ENCODE measurements around the gene FREM3. TPM values are rescaled to one million over a fixed set of nuclear protein-coding genes. Genes with fewer than 3 reads are reported as not detected.
A peak's percentile ranks its signal among the peaks of the same experiment; 100 is the strongest.

The FREM3 gene
- total RNA-seq, 1 experiment from 2014 or later: not detected

GRCh38 chr4:143642611-143643010, 57.9 kb downstream of the FREM3 start:
- Histone ChIP-seq H3K79me2 (ENCODE audit: low read length) (no peaks in the 10 kb centered on the region), H2AFZ (ENCODE audit: low read length) (no peak overlapping the region), H3K9me3 (ENCODE audit: low read length) (no peaks in the 10 kb centered on the region), H3K27me3 (ENCODE audit: low read length) (peaks cover 6% of the 10 kb centered on the region; the same call in 1 of the 2 replicates), H3K4me3 (ENCODE audit: low read length) (no peak overlapping the region), H3F3A (ENCODE audit: low read length, unreplicated experiment) (no peaks in the 10 kb centered on the region), H3K4me1 (ENCODE audit: insufficient read depth, low read length) (no peaks in the 10 kb centered on the region), H3K27ac (ENCODE audit: low read length) (no peak overlapping the region), H3K9me2 (replicated peaks; ENCODE audit: low read length) (no peaks in the 10 kb centered on the region), H3K4me2 (ENCODE audit: low read length) (no peak overlapping the region), H3K9ac (ENCODE audit: low read length) (no peak overlapping the region), H4K20me1 (ENCODE audit: low read length) (no peaks in the 10 kb centered on the region), H3K36me3 (ENCODE audit: low read depth, low read length) (no peaks in the 10 kb centered on the region)
- no peak for ATAC-seq
- ChIA-PET POLR2A (ENCODE audit: unreplicated experiment) (no interaction called here), CTCF (no interaction called here)
- TF ChIP-seq EZH2 (IDR thresholded peaks at IDR 0.05; ENCODE audit: low read length, unreplicated experiment): no peak
- no peak for TF ChIP-seq CTCF (conservative IDR thresholded peaks at IDR 0.05; ENCODE audit: low read depth, low read length)
- BruUV-seq (replicated peaks): no TSS peak
- intact Hi-C loops (cut with micrococcal nuclease): no loop called here
- no peak for DNase-seq

DNA sequence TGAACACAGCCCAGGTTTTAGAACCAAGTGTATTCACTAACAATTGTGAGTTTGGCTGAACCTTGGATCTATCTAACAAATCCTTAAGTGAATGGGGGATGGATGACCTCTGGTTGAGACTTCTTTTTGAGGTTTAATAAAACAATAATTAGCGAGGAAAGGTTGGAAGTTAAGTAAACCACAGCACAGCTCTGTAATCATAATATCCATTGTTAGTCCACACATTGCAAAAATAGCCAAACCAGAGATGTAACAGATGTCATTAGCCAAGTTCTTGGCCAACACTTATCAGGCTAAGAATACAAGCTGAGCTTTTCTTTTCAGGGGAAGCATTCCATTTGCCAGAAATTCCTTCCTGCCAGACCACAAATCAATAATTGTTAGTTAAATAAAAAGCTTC, 59.1 kb downstream of the FREM3 start:
- ChIA-PET CTCF (no interaction called here), POLR2A (ENCODE audit: unreplicated experiment) (no interaction called here)
- peaks cover 14% of the 10 kb centered on the region; the same call in 1 of the 2 replicates for H3K27me3 ChIP-seq (ENCODE audit: low read length)
- TF ChIP-seq CTCF (conservative IDR thresholded peaks at IDR 0.05; ENCODE audit: low read depth, low read length): no peak
- TF ChIP-seq EZH2phosphoT487 (IDR thresholded peaks at IDR 0.05; ENCODE audit: borderline replicate concordance, low read length): no peak
- TF ChIP-seq EZH2 (IDR thresholded peaks at IDR 0.05; ENCODE audit: low read length, unreplicated experiment): no peak
- DNase-seq: no peak
- no TSS peak for BruUV-seq (replicated peaks)
- no peaks in the 10 kb centered on the region for H3K9me2 ChIP-seq (replicated peaks; ENCODE audit: low read length)
- intact Hi-C loops (cut with micrococcal nuclease): no loop called here
- no peaks in the 10 kb centered on the region for H3K79me2 ChIP-seq (ENCODE audit: low read length)
- H3K4me1 ChIP-seq (ENCODE audit: insufficient read depth, low read length): no peaks in the 10 kb centered on the region
- H3K9me3 ChIP-seq (ENCODE audit: low read length): no peaks in the 10 kb centered on the region
- no peak overlapping the region for H3K4me2 ChIP-seq (ENCODE audit: low read length)
- H3K9ac ChIP-seq (ENCODE audit: low read length): no peak overlapping the region
- H3K36me3 ChIP-seq (ENCODE audit: low read depth, low read length): no peaks in the 10 kb centered on the region
- H3K27ac ChIP-seq (ENCODE audit: low read length): no peak overlapping the region
- H3K4me3 ChIP-seq (ENCODE audit: low read length): no peak overlapping the region
- ATAC-seq: no peak
- H4K20me1 ChIP-seq (ENCODE audit: low read length): no peaks in the 10 kb centered on the region
- H3F3A ChIP-seq (ENCODE audit: low read length, unreplicated experiment): no peaks in the 10 kb centered on the region
- H2AFZ ChIP-seq (ENCODE audit: low read length): no peak overlapping the region

GRCh38 chr4:143634763-143635162, 65.7 kb downstream of the FREM3 start:
- H3K4me2 ChIP-seq (ENCODE audit: low read length): no peak overlapping the region
- H3K4me3 ChIP-seq (ENCODE audit: low read length): no peak overlapping the region
- peaks cover 14% of the 10 kb centered on the region; the same call in 1 of the 2 replicates for H3K27me3 ChIP-seq (ENCODE audit: low read length)
- H3K79me2 ChIP-seq (ENCODE audit: low read length): no peaks in the 10 kb centered on the region
- H4K20me1 ChIP-seq (ENCODE audit: low read length): no peaks in the 10 kb centered on the region
- H3K9ac ChIP-seq (ENCODE audit: low read length): no peak overlapping the region
- no peaks in the 10 kb centered on the region for H3K9me3 ChIP-seq (ENCODE audit: low read length)
- H3K9me2 ChIP-seq (replicated peaks; ENCODE audit: low read length): no peaks in the 10 kb centered on the region
- no peak overlapping the region for H3K27ac ChIP-seq (ENCODE audit: low read length)
- BruUV-seq (replicated peaks): no TSS peak
- no peaks in the 10 kb centered on the region for H3K4me1 ChIP-seq (ENCODE audit: insufficient read depth, low read length)
- intact Hi-C loops (cut with micrococcal nuclease): no loop called here
- POLR2A ChIA-PET (ENCODE audit: unreplicated experiment): no interaction called here
- DNase-seq: no peak
- no peaks in the 10 kb centered on the region for H3K36me3 ChIP-seq (ENCODE audit: low read depth, low read length)
- ATAC-seq: peak; percentile 57; the same call in 1 of the 2 replicates
- H2AFZ ChIP-seq (ENCODE audit: low read length): no peak overlapping the region
- H3F3A ChIP-seq (ENCODE audit: low read length, unreplicated experiment): no peaks in the 10 kb centered on the region
- CTCF ChIA-PET: no interaction called here
- TF ChIP-seq EZH2phosphoT487 (IDR thresholded peaks at IDR 0.05; ENCODE audit: borderline replicate concordance, low read length): no peak
- TF ChIP-seq EZH2 (IDR thresholded peaks at IDR 0.05; ENCODE audit: low read length, unreplicated experiment): no peak
- TF ChIP-seq CTCF (conservative IDR thresholded peaks at IDR 0.05; ENCODE audit: low read depth, low read length): no peak
